DND-41 (cell line): Measurements from ENCODE around the gene PRKRA.

ENCODE experiments used
- ATAC-seq: fragments of 200-7000 bp; cut with Tn5 transposase; 3 replicates; pipeline ENCODE4 v1.9.1; 2021; ENCODE audit warnings: low read depth; ENCODE audit not compliant: insufficient read depth
- DNase-seq: peaks from one replicate; pipeline ENCODE4 v3.0.0-alpha.2; 2020
- H2AFZ ChIP-seq: 2 replicates; pipeline ENCODE4 v1.6.0; 2012; ENCODE audit warnings: low read depth, low read length
- H3K27ac ChIP-seq: 2 replicates; pipeline ENCODE4 v1.5.1; 2012; ENCODE audit warnings: low read length, inconsistent platforms
- H3K27me3 ChIP-seq: fragments of 200-600 bp; sonication (generic); 2 replicates; pipeline ENCODE4 v1.6.0; 2012; ENCODE audit warnings: low read length, mild to moderate bottlenecking, inconsistent platforms; ENCODE audit not compliant: insufficient read depth, poor library complexity
- H3K36me3 ChIP-seq: 2 replicates; pipeline ENCODE4 v1.5.1; 2012; ENCODE audit warnings: low read length, inconsistent platforms; ENCODE audit not compliant: insufficient read depth
- H3K4me1 ChIP-seq: 2 replicates; pipeline ENCODE4 v1.5.1; 2012; ENCODE audit warnings: mild to moderate bottlenecking, low read length; ENCODE audit not compliant: insufficient read depth
- H3K4me2 ChIP-seq: 2 replicates; pipeline ENCODE4 v1.6.0; 2012; ENCODE audit warnings: mild to moderate bottlenecking, moderate library complexity, low read length, inconsistent platforms; ENCODE audit not compliant: insufficient read depth
- H3K4me3 ChIP-seq, 2 experiments: fragments of 200-600 bp in 1 of 2; shearing (Covaris generic) in 1 of 2; 2 replicates each; pipeline ENCODE4 v1.5.1; 2012 to 2016; ENCODE audit warnings: inconsistent platforms in 2 of 2, low read length in 2 of 2, mild to moderate bottlenecking in 2 of 2, low read depth in 1 of 2, moderate library complexity in 1 of 2
- H3K79me2 ChIP-seq: 2 replicates; pipeline ENCODE4 v1.6.0; 2012; ENCODE audit warnings: low read length, inconsistent platforms; ENCODE audit not compliant: insufficient read depth
- H3K9ac ChIP-seq: 2 replicates; pipeline ENCODE4 v1.6.0; 2012; ENCODE audit warnings: low read depth, mild to moderate bottlenecking, inconsistent platforms, low read length, moderate library complexity
- H3K9me3 ChIP-seq: 2 replicates; pipeline ENCODE4 v1.5.1; 2012; ENCODE audit warnings: low read length, moderate library complexity, mild to moderate bottlenecking, inconsistent platforms; ENCODE audit not compliant: insufficient read depth, severe bottlenecking
- H4K20me1 ChIP-seq: 2 replicates; pipeline ENCODE4 v1.6.0; 2012; ENCODE audit warnings: low read length; ENCODE audit not compliant: insufficient read depth
- CTCF ChIP-seq: IDR thresholded peaks from 2 replicates; pipeline ENCODE4 v1.5.1; 2012; ENCODE audit warnings: borderline replicate concordance, low read length, moderate library complexity, mild to moderate bottlenecking; ENCODE audit not compliant: poor library complexity, severe bottlenecking; ENCODE audit errors: extremely low read depth
- EZH2 ChIP-seq: IDR thresholded peaks from 3 replicates; pipeline ENCODE4 v1.6.1; 2012; ENCODE audit warnings: borderline replicate concordance, low read depth, mild to moderate bottlenecking, moderate library complexity, low read length, inconsistent platforms; ENCODE audit not compliant: severe bottlenecking

PRKRA gene

GRCh38 chr2:178449700-178450523 is 1.1 kb downstream of the PRKRA start:
- Histone ChIP-seq H3K79me2 (peaks cover 43% of the 10 kb centered on the region), H4K20me1 (peaks cover 19% of the 10 kb centered on the region), H3K36me3 (peaks cover 44% of the 10 kb centered on the region), H2AFZ (peak overlapping the region; percentile 93), H3K4me2 (peak overlapping the region; percentile 87), H3K4me3 (peak overlapping the region; percentile 69 to 71), H3K27ac (peak overlapping the region; percentile 95), H3K27me3 (no peaks in the 10 kb centered on the region), H3K4me1 (peaks cover 36% of the 10 kb centered on the region), H3K9me3 (no peaks in the 10 kb centered on the region), H3K9ac (peak overlapping the region; percentile 89)
- DNase-seq (no peak), ATAC-seq (no peak)
- TF ChIP-seq CTCF (no peak), EZH2 (no peak)

GRCh38 chr2:178448968-178449661 is 1.9 kb downstream of the PRKRA start:
- Histone ChIP-seq H2AFZ (no peak overlapping the region), H3K36me3 (peaks cover 51% of the 10 kb centered on the region), H3K27me3 (no peaks in the 10 kb centered on the region), H3K79me2 (peaks cover 46% of the 10 kb centered on the region), H3K9me3 (no peaks in the 10 kb centered on the region), H4K20me1 (peaks cover 19% of the 10 kb centered on the region), H3K27ac (no peak overlapping the region), H3K4me2 (peak overlapping the region; percentile 87), H3K9ac (peak overlapping the region; percentile 89), H3K4me1 (peaks cover 36% of the 10 kb centered on the region), H3K4me3 (peak overlapping the region; percentile 69 to 71; a peak in 2 of 4 replicates)
- no peak for DNase-seq
- no peak for ATAC-seq
- no peak for TF ChIP-seq EZH2
- TF ChIP-seq CTCF, result no peak

- ATAC-seq (no peak), DNase-seq (no peak)
- peaks cover 17% of the 10 kb centered on the region for H3K79me2 ChIP-seq
- H3K4me1 ChIP-seq, result no peaks in the 10 kb centered on the region
- no peak overlapping the region for H3K27ac ChIP-seq
- H3K27me3 ChIP-seq, result no peaks in the 10 kb centered on the region
- TF ChIP-seq CTCF, result no peak
- TF ChIP-seq EZH2, result no peak
- no peak overlapping the region for H3K9ac ChIP-seq
- H4K20me1 ChIP-seq, result peaks cover 3% of the 10 kb centered on the region; the same call in 1 of the 2 replicates
- no peak overlapping the region for H2AFZ ChIP-seq
- H3K9me3 ChIP-seq, result no peaks in the 10 kb centered on the region
- no peak overlapping the region for H3K4me3 ChIP-seq
- H3K4me2 ChIP-seq, result no peak overlapping the region
- H3K36me3 ChIP-seq, result peaks cover 94% of the 10 kb centered on the region
These were observed 9.5 kb downstream of the PRKRA start for GRCh38 chr2:178441426-178441825.
